H1 (cell line): ENCODE data around the gene ADO. TPM values are rescaled to one million over a fixed set of nuclear protein-coding genes. Genes with fewer than 3 reads are reported as not detected.

ENCODE experiments used
- CTCF ChIA-PET: fragments of 300-600 bp; sonication (Branson Sonifier 250); formaldehyde crosslinking; loops from one replicate; lab custom pipeline; 2021; ENCODE audit not compliant: partially characterized antibody; lab: Charles Lee
- POLR2A ChIA-PET: fragments of 300-600 bp; sonication (Branson Sonifier 250); formaldehyde crosslinking; loops from one replicate; lab custom pipeline; 2021; ENCODE audit warnings: inconsistent platforms; ENCODE audit not compliant: partially characterized antibody; lab: Charles Lee
- DNase-seq, 2 experiments: peaks; one replicate each; pipeline versions ENCODE4 v3.0.0 to v3.0.0-alpha.2; 2010 to 2022; ENCODE audit warnings: low spot score in 2 of 2, low read depth in 1 of 2, mixed read lengths in 1 of 2
- FAIRE-seq: peaks from 2 replicates; lab custom pipeline; 2011; peaks lifted over from hg19 to GRCh38; lab: Jason Lieb, UNC
- H2AFZ ChIP-seq: 2 replicates; pipeline ENCODE4 v1.8.1; 2012; ENCODE audit warnings: low read length, inconsistent platforms
- H2AK5ac ChIP-seq: 2 replicates; pipeline ENCODE4 v1.6.1; 2013; ENCODE audit warnings: low read depth, low read length
- H2BK120ac ChIP-seq: replicated peaks from 2 replicates; pipeline ENCODE3; 2013; ENCODE audit warnings: low read depth, low read length, inconsistent platforms
- H2BK12ac ChIP-seq: 2 replicates; pipeline ENCODE4 v1.6.1; 2013; ENCODE audit warnings: low read depth, low read length
- H2BK15ac ChIP-seq: 2 replicates; pipeline ENCODE4 v1.6.1; 2013; ENCODE audit warnings: low read length
- H2BK20ac ChIP-seq: 2 replicates; pipeline ENCODE4 v1.6.1; 2013; ENCODE audit warnings: low read length
- H2BK5ac ChIP-seq: 2 replicates; pipeline ENCODE4 v1.6.1; 2013; ENCODE audit warnings: low read depth, low read length
- H3K14ac ChIP-seq: 2 replicates; pipeline ENCODE4 v1.6.1; 2013; ENCODE audit warnings: inconsistent platforms; ENCODE audit not compliant: insufficient read length
- H3K18ac ChIP-seq: 2 replicates; pipeline ENCODE4 v1.6.1; 2013; ENCODE audit warnings: low read length; ENCODE audit errors: extremely low read depth
- H3K23ac ChIP-seq: 2 replicates; pipeline ENCODE4 v1.6.1; 2013; ENCODE audit warnings: inconsistent platforms; ENCODE audit not compliant: insufficient read length
- H3K23me2 ChIP-seq: 2 replicates; pipeline ENCODE4 v1.6.1; 2013; ENCODE audit warnings: low read depth, low read length
- H3K27ac ChIP-seq: 2 replicates; pipeline ENCODE4 v1.6.1; 2011; ENCODE audit warnings: low read depth, low read length, inconsistent platforms
- H3K27me3 ChIP-seq, 4 experiments: replicated peaks in 1 of 4; 1 replicate in 1 of 4; 2 replicates in 3 of 4; pipeline versions ENCODE4 v1.6.1 to v1.8.1; 2011 to 2013; ENCODE audit warnings: low read length in 3 of 4, mild to moderate bottlenecking in 3 of 4, inconsistent platforms in 2 of 4, mixed read lengths in 2 of 4, moderate library complexity in 1 of 4; ENCODE audit not compliant: control insufficient read depth in 3 of 4, insufficient read depth in 3 of 4; ENCODE audit errors: extremely low read depth in 1 of 4
- H3K36me3 ChIP-seq, 4 experiments: 2 replicates each; pipeline versions ENCODE4 v1.6.1 to v1.8.1; 2011 to 2013; ENCODE audit warnings: mild to moderate bottlenecking in 4 of 4, low read length in 3 of 4, moderate library complexity in 2 of 4, control low read depth in 1 of 4, inconsistent platforms in 1 of 4; ENCODE audit not compliant: insufficient read depth in 4 of 4, control insufficient read depth in 2 of 4
- H3K4ac ChIP-seq: replicated peaks from 2 replicates; pipeline ENCODE3; 2013; ENCODE audit warnings: low read length, low read depth, mixed read lengths, inconsistent platforms; ENCODE audit not compliant: insufficient read length
- H3K4me1 ChIP-seq, 4 experiments: replicated peaks in 1 of 4; 1 replicate in 1 of 4; 2 replicates in 3 of 4; pipeline versions ENCODE4 v1.6.1 to v1.8.1; 2011 to 2013; ENCODE audit warnings: low read length in 3 of 4, inconsistent platforms in 2 of 4, mixed read lengths in 1 of 4; ENCODE audit not compliant: insufficient read depth in 4 of 4, control insufficient read depth in 3 of 4
- H3K4me2 ChIP-seq, 2 experiments: 2 replicates each; pipeline versions ENCODE4 v1.6.1 to v1.8.1; 2011 to 2013; ENCODE audit warnings: low read depth in 2 of 2, low read length in 2 of 2, control low read depth in 1 of 2, inconsistent platforms in 1 of 2, mild to moderate bottlenecking in 1 of 2; ENCODE audit not compliant: insufficient read depth in 1 of 2
- H3K4me3 ChIP-seq, 4 experiments: fragments of 200-600, 300-600 bp in 1 of 4; sonication (generic), shearing (Covaris generic), sonication (Bioruptor Twin) in 1 of 4; 2 replicates each; pipeline versions ENCODE4 v1.5.1 to v1.8.1; 2011 to 2016; ENCODE audit warnings: low read length in 4 of 4, low read depth in 3 of 4, control low read depth in 2 of 4, inconsistent platforms in 2 of 4, mild to moderate bottlenecking in 2 of 4, mixed read lengths in 1 of 4, moderate library complexity in 1 of 4; ENCODE audit not compliant: insufficient read depth in 2 of 4; ENCODE audit errors: extremely low read depth in 1 of 4
- H3K56ac ChIP-seq: replicated peaks from 2 replicates; pipeline ENCODE3; 2013; ENCODE audit warnings: low read depth, mild to moderate bottlenecking, mixed read lengths, low read length, inconsistent platforms; ENCODE audit not compliant: insufficient read length
- H3K79me1 ChIP-seq: 2 replicates; pipeline ENCODE4 v1.6.1; 2013; ENCODE audit warnings: low read depth, low read length, control low read depth
- H3K79me2 ChIP-seq, 2 experiments: 2 replicates each; pipeline versions ENCODE4 v1.6.1 to v1.8.1; 2012 to 2013; ENCODE audit warnings: low read length in 2 of 2, mild to moderate bottlenecking in 2 of 2, inconsistent platforms in 1 of 2; ENCODE audit not compliant: insufficient read depth in 2 of 2, control insufficient read depth in 1 of 2
- H3K9ac ChIP-seq, 4 experiments: replicated peaks in 1 of 4; 1 replicate in 1 of 4; 2 replicates in 3 of 4; pipeline versions ENCODE4 v1.6.1 to v1.8.1; 2011 to 2013; ENCODE audit warnings: low read depth in 3 of 4, low read length in 3 of 4, control low read depth in 2 of 4, mild to moderate bottlenecking in 2 of 4, moderate library complexity in 2 of 4, inconsistent platforms in 1 of 4; ENCODE audit errors: extremely low read depth in 1 of 4
- H3K9me3 ChIP-seq, 2 experiments: 2 replicates each; pipeline versions ENCODE4 v1.6.1 to v1.8.1; 2012 to 2013; ENCODE audit warnings: mild to moderate bottlenecking in 2 of 2, moderate library complexity in 2 of 2, control low read depth in 1 of 2, inconsistent platforms in 1 of 2, low read depth in 1 of 2, low read length in 1 of 2, mixed read lengths in 1 of 2; ENCODE audit not compliant: insufficient read depth in 2 of 2
- H4K20me1 ChIP-seq, 2 experiments: replicated peaks in 1 of 2; 2 replicates each; pipeline versions ENCODE3 to v1.8.1; 2011 to 2013; ENCODE audit warnings: inconsistent platforms in 2 of 2, low read length in 2 of 2, mild to moderate bottlenecking in 1 of 2; ENCODE audit not compliant: insufficient read depth in 2 of 2, control insufficient read depth in 1 of 2
- H4K5ac ChIP-seq: 2 replicates; pipeline ENCODE4 v1.6.1; 2013; ENCODE audit warnings: low read length, low read depth, mixed read lengths, inconsistent platforms; ENCODE audit not compliant: insufficient read length
- H4K8ac ChIP-seq: 2 replicates; pipeline ENCODE4 v1.8.0; 2013; ENCODE audit warnings: mild to moderate bottlenecking, moderate library complexity, low read length, inconsistent platforms; ENCODE audit not compliant: insufficient read depth; ENCODE audit errors: extremely low read depth
- H4K91ac ChIP-seq: replicated peaks from 2 replicates; pipeline ENCODE3; 2013; ENCODE audit warnings: low read length, mixed read lengths, inconsistent platforms; ENCODE audit not compliant: insufficient read length
- POU5F1 ChIP-seq: IDR thresholded peaks from 2 replicates; pipeline ENCODE4 v1.6.1; 2011; ENCODE audit warnings: low read depth, mild to moderate bottlenecking, low read length, moderate library complexity
- RAD21 ChIP-seq, 2 experiments: IDR thresholded peaks in 1 of 2; conservative IDR thresholded peaks in 1 of 2; 2 replicates each; pipeline ENCODE4 v1.6.1; 2011; ENCODE audit warnings: low read depth in 2 of 2, low read length in 2 of 2, improper control_type of control experiment in 1 of 2, inconsistent platforms in 1 of 2, mild to moderate bottlenecking in 1 of 2, moderate library complexity in 1 of 2
- SIRT6 ChIP-seq: IDR thresholded peaks from one replicate; pipeline ENCODE4 v1.7.1; 2012; ENCODE audit warnings: low read length, inconsistent platforms
- WGBS, 2 experiments: shearing (Covaris generic) in 1 of 2; methylation state at CpG; one replicate each; pipeline versions ENCODE4 v1.1.6 to v1.1.7; 2013 to 2015; ENCODE audit warnings: low lambda C conversion rate in 2 of 2, mixed read lengths in 2 of 2, inconsistent platforms in 1 of 2, low coverage in 1 of 2, missing lambda C conversion rate in 1 of 2; ENCODE audit not compliant: insufficient replicate concordance in 2 of 2, insufficient coverage in 1 of 2, insufficient read length in 1 of 2; ENCODE audit errors: extremely low coverage in 1 of 2, missing lambda C conversion rate in 1 of 2; 5-methylcytosine and 5-hydroxymethylcytosine counted together
- polyA plus RNA-seq, 7 experiments: library from polyadenylated mRNA; depleted of rRNA in 3 of 7; stranded (reverse) in 5 of 7; unstranded in 2 of 7; fragments of >200 nt in 5 of 7; fragments of 200-250 nt in 2 of 7; gene quantifications; 1 replicate in 5 of 7; 2 replicates in 1 of 7; 4 replicates in 1 of 7; pipeline versions ENCODE4 v1.2.1 to v1.2.3, GENCODE V29; 2011 to 2013; ENCODE audit warnings: missing spikeins in 2 of 7, mixed read lengths in 2 of 7
- total RNA-seq: library from RNA; stranded (reverse); fragmentation: NEBNext Ultra II Directional; extraction: Animal tissue kit (Norgen Biotek cat#: 25700); gene quantifications from 2 replicates; pipeline ENCODE4 v1.2.1, GENCODE V29; 2021

The ADO gene
- total and polyA plus RNA-seq, 2 of the 8 experiments (the other 6 are each of a cell fraction or from before 2014, with no cell fraction given) = 18.7 to 27.9 TPM

GRCh38 chr10:62844280-62845011, 39.9 kb downstream of the ADO start:
- POLR2A ChIA-PET = interaction anchor here (0.6 kb wide), 1 partner anchor 268 kb away, joined by 4 read pairs; no protein-coding TSS in a partner anchor
- CTCF ChIA-PET = interaction anchor here (1.0 kb wide), 1 partner anchor 234 kb away, joined by 3 read pairs; no protein-coding TSS in a partner anchor
- Histone ChIP-seq H3K14ac (no peak overlapping the region), H3K4me2 (no peak overlapping the region), H2BK5ac (no peak overlapping the region), H2BK20ac (no peak overlapping the region), H3K23ac (no peak overlapping the region), H3K18ac (no peak overlapping the region), H2BK120ac (no peak overlapping the region), H4K8ac (no peak overlapping the region), H4K20me1 (no peaks in the 10 kb centered on the region), H3K9ac (no peak overlapping the region), H4K5ac (no peak overlapping the region), H3K4me3 (no peak overlapping the region), H3K4ac (no peak overlapping the region), H3K9me3 (no peaks in the 10 kb centered on the region), H3K56ac (no peak overlapping the region), H3K23me2 (no peaks in the 10 kb centered on the region), H4K91ac (no peak overlapping the region), H2BK15ac (no peak overlapping the region), H2AFZ (no peak overlapping the region), H3K79me2 (no peaks in the 10 kb centered on the region), H3K27ac (no peak overlapping the region), H3K36me3 (no peaks in the 10 kb centered on the region), H2AK5ac (no peak overlapping the region), H3K27me3 (no peaks in the 10 kb centered on the region), H3K4me1 (no peaks in the 10 kb centered on the region), H3K79me1 (no peaks in the 10 kb centered on the region), H2BK12ac (no peak overlapping the region)
- DNase-seq (no peak), FAIRE-seq (no peak)
- WGBS, 2 experiments = 85% methylated on average over 7 of the region's 7 CpGs; no CpG with 5 or more reads in 1 of the 2 experiments
- TF ChIP-seq SIRT6 (no peak), RAD21 (IDR thresholded peaks at IDR 0.05 in 1 of 2, conservative IDR thresholded peaks at IDR 0.05 in 1 of 2; ENCODE audit: low read depth in 2 of 2, low read length in 2 of 2) (no peak), POU5F1 (no peak)
